A549 (cell line): ENCODE results near the gene ERFE. TPM values are rescaled to one million over a fixed set of nuclear protein-coding genes. Genes with fewer than 3 reads are reported as not detected.

Experiments
- ATAC-seq, 2 experiments: fragments of 200-7000 bp in 1 of 2; fragments of >200 bp in 1 of 2; cut with Nextera tagmentation in 1 of 2; cut with Tn5 transposase in 1 of 2; 3 replicates each; pipeline versions ENCODE4 v1.8.0 to v1.9.1; 2018 to 2020; ENCODE audit warnings: mild to moderate bottlenecking in 1 of 2, moderate library complexity in 1 of 2
- CTCF ChIA-PET: fragments of 300-600 bp; sonication (Branson Sonifier 250); formaldehyde crosslinking; extraction: SDS; loops from one replicate; lab custom pipeline; 2021; ENCODE audit warnings: antibody characterized with exemption, inconsistent platforms; lab: Yijun Ruan, JAX
- POLR2A ChIA-PET: fragments of 350-600 bp; formaldehyde crosslinking; extraction: SDS; loops from one replicate; lab custom pipeline; 2021; ENCODE audit warnings: antibody characterized with exemption, inconsistent platforms; lab: Yijun Ruan, JAX
- DNase-seq, 2 experiments: peaks; one replicate each; pipeline versions ENCODE4 v3.0.0 to v3.0.0-alpha.2; 2011 to 2016; ENCODE audit warnings: low read depth in 1 of 2, low spot score in 1 of 2
- FAIRE-seq: peaks from 2 replicates; lab custom pipeline; 2011; peaks lifted over from hg19 to GRCh38; lab: Jason Lieb, UNC
- H3K27ac ChIP-seq, 2 experiments: fragments of >200 bp; sonication (Bioruptor Twin); formaldehyde crosslinking; 3 replicates each; pipeline ENCODE4 v1.5.1; 2016 to 2017
- H3K4me1 ChIP-seq: fragments of >200 bp; sonication (Bioruptor Twin); formaldehyde crosslinking; 3 replicates; pipeline ENCODE4 v1.6.1; 2016
- H3K4me2 ChIP-seq: fragments of >200 bp; sonication (Bioruptor Twin); formaldehyde crosslinking; 3 replicates; pipeline ENCODE4 v1.6.1; 2016
- H3K4me3 ChIP-seq: fragments of >200 bp; sonication (Bioruptor Twin); formaldehyde crosslinking; 3 replicates; pipeline ENCODE4 v1.5.1; 2016
- H3K9me3 ChIP-seq: fragments of >200 bp; sonication (Bioruptor Twin); formaldehyde crosslinking; 3 replicates; pipeline ENCODE4 v1.6.1; 2016
- BHLHE40 ChIP-seq: IDR thresholded peaks from 2 replicates; pipeline ENCODE4 v1.6.1; 2012; ENCODE audit warnings: low read depth, low read length, inconsistent platforms
- CBX2 ChIP-seq: fragments of 200-600 bp; sonication (generic); IDR thresholded peaks from 2 replicates; pipeline ENCODE4 v1.6.1; 2016; ENCODE audit warnings: low read depth, mild to moderate bottlenecking, borderline replicate concordance
- CEBPB ChIP-seq, 2 experiments: fragments of >200 bp in 1 of 2; sonication (Bioruptor Twin) in 1 of 2; formaldehyde crosslinking in 1 of 2; IDR thresholded peaks; 2 replicates each; pipeline ENCODE4 v1.6.1; 2012 to 2016
- CTCF ChIP-seq: fragments of >200 bp; sonication (Bioruptor Twin); formaldehyde crosslinking; IDR thresholded peaks from 3 replicates; pipeline ENCODE4 v1.5.1; 2016
- EHF ChIP-seq: fragments of 250-450 bp; sonication (Bioruptor Pico); IDR thresholded peaks from 2 replicates; pipeline ENCODE4 v1.5.0; 2020; ENCODE audit warnings: mild to moderate bottlenecking
- EHMT2 ChIP-seq: fragments of 200-600 bp; sonication (generic); IDR thresholded peaks from 2 replicates; pipeline ENCODE4 v1.6.1; 2016; ENCODE audit warnings: antibody characterized with exemption, low read depth, mild to moderate bottlenecking, moderate library complexity
- ELK1 ChIP-seq: fragments of 150-350 bp; IDR thresholded peaks from 2 replicates; pipeline ENCODE4 v1.6.1; 2014; ENCODE audit warnings: low read depth, mild to moderate bottlenecking, low read length
- EP300 ChIP-seq, 2 experiments: fragments of >200 bp; sonication (Bioruptor Twin); formaldehyde crosslinking; IDR thresholded peaks; 2 replicates in 1 of 2; 3 replicates in 1 of 2; pipeline ENCODE4 v1.6.1; 2016 to 2017
- ESRRA ChIP-seq: fragments of 150-350 bp; IDR thresholded peaks from 2 replicates; pipeline ENCODE4 v1.6.1; 2014; ENCODE audit warnings: mild to moderate bottlenecking, low read length, borderline replicate concordance
- FOSB ChIP-seq: fragments of 250-450 bp; sonication (Bioruptor Pico); IDR thresholded peaks from 2 replicates; pipeline ENCODE4 v1.5.0; 2020; ENCODE audit warnings: mild to moderate bottlenecking, moderate library complexity
- FOSL2 ChIP-seq, 2 experiments: fragments of 450-650 bp in 1 of 2; fragments of >200 bp in 1 of 2; sonication (Bioruptor Twin) in 1 of 2; formaldehyde crosslinking; IDR thresholded peaks; 2 replicates each; pipeline versions ENCODE4 v1.5.0 to v1.6.1; 2016 to 2020; ENCODE audit warnings: mild to moderate bottlenecking in 1 of 2, moderate library complexity in 1 of 2
- HEYL ChIP-seq: fragments of 250-450 bp; sonication (Bioruptor Pico); IDR thresholded peaks from 2 replicates; pipeline ENCODE4 v1.8.0; 2021; ENCODE audit warnings: mild to moderate bottlenecking, moderate library complexity
- HOXA7 ChIP-seq: fragments of 250-450 bp; sonication (Bioruptor Pico); IDR thresholded peaks from 2 replicates; pipeline ENCODE4 v1.5.0; 2020; ENCODE audit warnings: mild to moderate bottlenecking, moderate library complexity
- JUN ChIP-seq, 2 experiments: fragments of >200 bp; sonication (Bioruptor Twin); formaldehyde crosslinking; IDR thresholded peaks; 2 replicates in 1 of 2; 3 replicates in 1 of 2; pipeline ENCODE4 v1.6.1; 2016 to 2017
- MAFK ChIP-seq: fragments of 450-650 bp; IDR thresholded peaks from 2 replicates; pipeline ENCODE4 v1.6.1; 2014; ENCODE audit not compliant: partially characterized antibody
- MAX ChIP-seq: IDR thresholded peaks from 2 replicates; pipeline ENCODE4 v1.6.1; 2012
- MYC ChIP-seq: IDR thresholded peaks from 2 replicates; pipeline ENCODE4 v1.6.1; 2012; ENCODE audit warnings: mild to moderate bottlenecking, inconsistent platforms, low read length, improper control_type of control experiment, borderline replicate concordance
- NFE2L2 ChIP-seq: fragments of 150-350 bp; conservative IDR thresholded peaks from 2 replicates; pipeline ENCODE4 v1.6.1; 2014; ENCODE audit warnings: low read length
- NR3C1 ChIP-seq: fragments of >200 bp; sonication (Bioruptor Twin); formaldehyde crosslinking; IDR thresholded peaks from 3 replicates; pipeline ENCODE4 v1.6.1; 2017
- PHF8 ChIP-seq: fragments of 200-600 bp; sonication (generic); IDR thresholded peaks from 2 replicates; pipeline ENCODE4 v1.6.1; 2016; ENCODE audit warnings: low read depth, mild to moderate bottlenecking, antibody characterized with exemption, moderate library complexity, borderline replicate concordance
- RAD21 ChIP-seq, 2 experiments: fragments of >200 bp in 1 of 2; sonication (Bioruptor Twin) in 1 of 2; formaldehyde crosslinking in 1 of 2; IDR thresholded peaks in 1 of 2; conservative IDR thresholded peaks in 1 of 2; 2 replicates in 1 of 2; 3 replicates in 1 of 2; pipeline ENCODE4 v1.6.1; 2012 to 2018; ENCODE audit warnings: inconsistent platforms in 1 of 2
- RFX5 ChIP-seq: fragments of 450-650 bp; IDR thresholded peaks from 2 replicates; pipeline ENCODE4 v1.7.1; 2014; ENCODE audit warnings: antibody characterized with exemption, mild to moderate bottlenecking, moderate library complexity
- SMC3 ChIP-seq: fragments of >200 bp; sonication (Bioruptor Twin); formaldehyde crosslinking; IDR thresholded peaks from 3 replicates; pipeline ENCODE4 v1.6.1; 2018; ENCODE audit warnings: inconsistent platforms
- SREBF2 ChIP-seq: fragments of 450-650 bp; IDR thresholded peaks from 2 replicates; pipeline ENCODE4 v1.6.1; 2014; ENCODE audit warnings: mild to moderate bottlenecking, moderate library complexity
- ZC3H11A ChIP-seq: fragments of 450-650 bp; IDR thresholded peaks from 2 replicates; pipeline ENCODE4 v1.6.1; 2014; ENCODE audit warnings: antibody characterized with exemption, mild to moderate bottlenecking
- ZFP36 ChIP-seq: fragments of 450-650 bp; IDR thresholded peaks from 2 replicates; pipeline ENCODE4 v1.6.1; 2014; ENCODE audit warnings: borderline replicate concordance; ENCODE audit not compliant: partially characterized antibody
- ZNF302 ChIP-seq: fragments of 250-450 bp; sonication (Bioruptor Pico); IDR thresholded peaks from 2 replicates; pipeline ENCODE4 v1.9.0; 2021; ENCODE audit warnings: inconsistent platforms, mild to moderate bottlenecking, moderate library complexity
- WGBS: methylation state at CpG from one replicate; pipeline ENCODE4 v1.1.6; 2017; ENCODE audit errors: missing lambda C conversion rate; 5-methylcytosine and 5-hydroxymethylcytosine counted together
- polyA plus RNA-seq, 4 experiments: library from polyadenylated mRNA; depleted of rRNA in 3 of 4; stranded (reverse); fragments of >200 nt; fragmentation: RNase III in 1 of 4; extraction: RNeasy Plus Mini Kit Qiagen cat#74134 plus additional on column Dnase treatment in 1 of 4; gene quantifications; 2 replicates in 3 of 4; 3 replicates in 1 of 4; pipeline ENCODE4 v1.2.3, GENCODE V29; 2011 to 2017
- TF ChIP-seq, protein P1 (sequence below): IDR thresholded peaks from 2 replicates; pipeline ENCODE4 v1.6.1; 2012
- TF ChIP-seq, protein P2 (sequence below): fragments of 200-600 bp; sonication (generic); IDR thresholded peaks from 2 replicates; pipeline ENCODE4 v1.6.1; 2016; ENCODE audit warnings: antibody characterized with exemption, mild to moderate bottlenecking, moderate library complexity

The ERFE gene
- polyA plus RNA-seq, 2 of the 4 experiments (the other 2 are of a cell fraction), result 2.6 TPM

DNA sequence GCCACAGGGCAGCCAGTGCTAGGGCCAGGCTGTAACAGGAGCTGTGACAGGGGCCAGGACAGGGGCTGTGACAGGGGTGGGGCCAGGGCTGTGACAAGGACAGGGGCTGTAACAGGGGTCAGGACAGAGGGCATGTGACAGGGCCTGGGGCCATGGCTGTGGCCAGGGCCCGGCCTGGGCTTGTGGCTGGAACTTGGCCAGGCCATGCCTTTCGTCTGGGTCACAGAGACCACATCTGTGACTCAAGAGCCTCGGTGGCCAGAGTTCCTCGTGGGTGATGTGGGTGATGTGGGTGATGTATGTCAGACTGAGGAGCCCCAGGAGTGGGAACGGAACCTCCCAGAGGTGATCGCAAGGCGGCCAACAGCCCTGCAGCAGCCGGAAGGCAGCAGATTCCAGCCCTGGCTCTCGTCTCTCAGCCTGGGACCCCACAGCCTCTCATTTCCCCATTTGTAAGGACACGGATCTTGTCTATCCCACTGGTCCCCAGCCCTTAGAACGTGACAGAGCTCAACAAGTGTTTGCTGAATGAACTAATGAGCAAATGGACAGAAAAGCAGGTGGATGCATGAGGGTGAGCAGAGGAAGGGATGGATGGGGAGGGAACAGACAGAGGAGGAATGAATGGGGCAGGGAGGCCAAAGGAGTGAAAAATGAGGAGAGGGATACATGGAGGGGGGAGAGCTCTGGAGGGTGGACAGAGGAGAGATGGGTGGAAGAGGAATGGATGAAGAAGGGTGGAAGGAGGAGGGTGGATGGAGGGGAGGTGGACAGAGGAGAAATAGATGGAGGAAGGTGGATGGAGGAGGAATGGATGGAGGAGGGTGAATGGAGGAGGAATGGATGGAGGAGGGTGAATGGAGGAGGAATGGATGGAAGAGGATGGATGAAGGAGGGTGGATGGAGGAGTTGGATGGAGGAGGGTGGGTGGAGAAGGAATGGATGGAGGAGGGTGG lies 41.3 kb upstream of the ERFE start:
- no peak for FAIRE-seq
- CTCF ChIA-PET, result no interaction called here
- H3K9me3 ChIP-seq, result peaks cover 13% of the 10 kb centered on the region
- 39% methylated on average over 9 of the region's 11 CpGs for WGBS
- no peak for ATAC-seq
- POLR2A ChIA-PET, result no interaction called here
- H3K4me3 ChIP-seq, result no peak overlapping the region
- no peak overlapping the region for H3K4me2 ChIP-seq
- H3K27ac ChIP-seq, result no peak overlapping the region
- no peak for DNase-seq
- TF ChIP-seq ZC3H11A, result no peak
- TF ChIP-seq NR3C1, result no peak
- no peak for TF ChIP-seq CBX2
- no peak for TF ChIP-seq RFX5
- TF ChIP-seq PHF8, result no peak
- TF ChIP-seq ZFP36, result no peak
- TF ChIP-seq CTCF, result no peak
- no peak for TF ChIP-seq ZNF302 (CRISPR knock-in tag)
- no peak for TF ChIP-seq MAX
- no peak for TF ChIP-seq MYC
- TF ChIP-seq RAD21 (conservative IDR thresholded peaks at IDR 0.05 in 1 of 2, IDR thresholded peaks at IDR 0.05 in 1 of 2), result no peak
- TF ChIP-seq MAFK, result no peak
- no peak for TF ChIP-seq NFE2L2
- no peak for TF ChIP-seq HOXA7
- TF ChIP-seq ELK1, result no peak
- no peak for TF ChIP-seq HEYL (CRISPR knock-in tag)
- TF ChIP-seq ESRRA, result no peak
- TF ChIP-seq BHLHE40, result no peak
- TF ChIP-seq SMC3, result no peak
- no peaks in the 10 kb centered on the region for H3K4me1 ChIP-seq

GRCh38 chr2:238119756-238120462 lies 38.9 kb upstream of the ERFE start:
- no peak for DNase-seq
- POLR2A ChIA-PET, result no interaction called here
- WGBS, result 30% methylated on average over 7 of the region's 15 CpGs
- no peak for FAIRE-seq
- Histone ChIP-seq H3K4me1 (no peaks in the 10 kb centered on the region), H3K4me2 (no peak overlapping the region), H3K27ac (no peak overlapping the region), H3K9me3 (no peaks in the 10 kb centered on the region), H3K4me3 (no peak overlapping the region)
- CTCF ChIA-PET, result interaction anchor here (0.9 to 1.1 kb wide), 2 partner anchors 12 to 19 kb away, joined by 3 to 4 read pairs; no protein-coding TSS in a partner anchor
- peak in 1 of 2 experiments; percentile 17; a peak in 2 of 6 replicates for ATAC-seq
- no peak for TF ChIP-seq EHF (CRISPR knock-in tag)
- TF ChIP-seq, protein P1, sequence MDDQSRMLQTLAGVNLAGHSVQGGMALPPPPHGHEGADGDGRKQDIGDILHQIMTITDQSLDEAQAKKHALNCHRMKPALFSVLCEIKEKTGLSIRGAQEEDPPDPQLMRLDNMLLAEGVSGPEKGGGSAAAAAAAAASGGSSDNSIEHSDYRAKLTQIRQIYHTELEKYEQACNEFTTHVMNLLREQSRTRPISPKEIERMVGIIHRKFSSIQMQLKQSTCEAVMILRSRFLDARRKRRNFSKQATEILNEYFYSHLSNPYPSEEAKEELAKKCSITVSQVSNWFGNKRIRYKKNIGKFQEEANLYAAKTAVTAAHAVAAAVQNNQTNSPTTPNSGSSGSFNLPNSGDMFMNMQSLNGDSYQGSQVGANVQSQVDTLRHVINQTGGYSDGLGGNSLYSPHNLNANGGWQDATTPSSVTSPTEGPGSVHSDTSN, result no peak
- TF ChIP-seq CEBPB (IDR thresholded peaks at IDR 0.05), result no peak
- TF ChIP-seq BHLHE40, result no peak
- no peak for TF ChIP-seq SREBF2
- TF ChIP-seq FOSL2 (IDR thresholded peaks at IDR 0.05), result no peak
- no peak for TF ChIP-seq FOSL2 (CRISPR knock-in tag; IDR thresholded peaks at IDR 0.05)
- TF ChIP-seq, protein P2, sequence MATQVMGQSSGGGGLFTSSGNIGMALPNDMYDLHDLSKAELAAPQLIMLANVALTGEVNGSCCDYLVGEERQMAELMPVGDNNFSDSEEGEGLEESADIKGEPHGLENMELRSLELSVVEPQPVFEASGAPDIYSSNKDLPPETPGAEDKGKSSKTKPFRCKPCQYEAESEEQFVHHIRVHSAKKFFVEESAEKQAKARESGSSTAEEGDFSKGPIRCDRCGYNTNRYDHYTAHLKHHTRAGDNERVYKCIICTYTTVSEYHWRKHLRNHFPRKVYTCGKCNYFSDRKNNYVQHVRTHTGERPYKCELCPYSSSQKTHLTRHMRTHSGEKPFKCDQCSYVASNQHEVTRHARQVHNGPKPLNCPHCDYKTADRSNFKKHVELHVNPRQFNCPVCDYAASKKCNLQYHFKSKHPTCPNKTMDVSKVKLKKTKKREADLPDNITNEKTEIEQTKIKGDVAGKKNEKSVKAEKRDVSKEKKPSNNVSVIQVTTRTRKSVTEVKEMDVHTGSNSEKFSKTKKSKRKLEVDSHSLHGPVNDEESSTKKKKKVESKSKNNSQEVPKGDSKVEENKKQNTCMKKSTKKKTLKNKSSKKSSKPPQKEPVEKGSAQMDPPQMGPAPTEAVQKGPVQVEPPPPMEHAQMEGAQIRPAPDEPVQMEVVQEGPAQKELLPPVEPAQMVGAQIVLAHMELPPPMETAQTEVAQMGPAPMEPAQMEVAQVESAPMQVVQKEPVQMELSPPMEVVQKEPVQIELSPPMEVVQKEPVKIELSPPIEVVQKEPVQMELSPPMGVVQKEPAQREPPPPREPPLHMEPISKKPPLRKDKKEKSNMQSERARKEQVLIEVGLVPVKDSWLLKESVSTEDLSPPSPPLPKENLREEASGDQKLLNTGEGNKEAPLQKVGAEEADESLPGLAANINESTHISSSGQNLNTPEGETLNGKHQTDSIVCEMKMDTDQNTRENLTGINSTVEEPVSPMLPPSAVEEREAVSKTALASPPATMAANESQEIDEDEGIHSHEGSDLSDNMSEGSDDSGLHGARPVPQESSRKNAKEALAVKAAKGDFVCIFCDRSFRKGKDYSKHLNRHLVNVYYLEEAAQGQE, result no peak
- TF ChIP-seq FOSB (CRISPR knock-in tag), result no peak
- no peak for TF ChIP-seq EP300 (IDR thresholded peaks at IDR 0.05)
- TF ChIP-seq EHMT2, result no peak
- TF ChIP-seq JUN (IDR thresholded peaks at IDR 0.05), result no peak
- TF ChIP-seq ZFP36, result no peak
- TF ChIP-seq MAFK, result no peak
